H9 (cell line): ENCODE measurements around the gene PLD4. TPM values are rescaled to one million over a fixed set of nuclear protein-coding genes. Genes with fewer than 3 reads are reported as not detected.

Experiments
- DNase-seq: peaks from one replicate; pipeline ENCODE4 v3.0.0-alpha.2; 2017
- H2AFZ ChIP-seq: one replicate; pipeline ENCODE4 v1.6.1; 2013; ENCODE audit warnings: mild to moderate bottlenecking, low read length, control low read depth, moderate library complexity
- H2AK5ac ChIP-seq: 2 replicates; pipeline ENCODE4 v1.6.1; 2013; ENCODE audit warnings: low read length, control low read depth, mixed read lengths; ENCODE audit not compliant: insufficient read length
- H2BK120ac ChIP-seq: one replicate; pipeline ENCODE4 v1.6.1; 2013; ENCODE audit warnings: low read depth, mild to moderate bottlenecking, low read length, control low read depth, inconsistent platforms; ENCODE audit not compliant: poor library complexity, severe bottlenecking
- H2BK12ac ChIP-seq: 2 replicates; pipeline ENCODE4 v1.6.1; 2013; ENCODE audit warnings: low read length, control low read depth, mixed read lengths, low read depth; ENCODE audit not compliant: insufficient read length
- H2BK15ac ChIP-seq: 2 replicates; pipeline ENCODE4 v1.6.1; 2013; ENCODE audit warnings: low read depth, low read length, control low read depth
- H2BK20ac ChIP-seq: one replicate; pipeline ENCODE4 v1.6.1; 2013; ENCODE audit warnings: low read depth, mild to moderate bottlenecking, low read length, control low read depth, inconsistent platforms; ENCODE audit not compliant: poor library complexity, severe bottlenecking
- H2BK5ac ChIP-seq: 2 replicates; pipeline ENCODE4 v1.6.1; 2013; ENCODE audit warnings: low read length, control low read depth, mixed read lengths; ENCODE audit not compliant: insufficient read length
- H3K14ac ChIP-seq: 2 replicates; pipeline ENCODE4 v1.6.1; 2013; ENCODE audit warnings: low read length, control low read depth; ENCODE audit not compliant: insufficient read depth
- H3K18ac ChIP-seq: 2 replicates; pipeline ENCODE4 v1.6.1; 2013; ENCODE audit warnings: low read depth, mild to moderate bottlenecking, mixed read lengths, low read length, control low read depth; ENCODE audit not compliant: insufficient read length
- H3K23ac ChIP-seq: 2 replicates; pipeline ENCODE4 v1.6.1; 2013; ENCODE audit warnings: low read length, control low read depth, mixed read lengths, low read depth; ENCODE audit not compliant: insufficient read length
- H3K23me2 ChIP-seq: 2 replicates; pipeline ENCODE4 v1.6.1; 2013; ENCODE audit warnings: low read depth, mild to moderate bottlenecking, mixed read lengths, low read length, control low read depth; ENCODE audit not compliant: insufficient read length, poor library complexity, severe bottlenecking
- H3K27ac ChIP-seq: 2 replicates; pipeline ENCODE4 v1.5.1; 2013; ENCODE audit warnings: low read length, control low read depth, mixed read lengths, low read depth; ENCODE audit not compliant: insufficient read length
- H3K27me3 ChIP-seq: 2 replicates; pipeline ENCODE4 v1.6.1; 2013; ENCODE audit warnings: low read length, control low read depth, inconsistent platforms; ENCODE audit not compliant: insufficient read depth
- H3K4ac ChIP-seq: 2 replicates; pipeline ENCODE4 v1.6.1; 2013; ENCODE audit warnings: low read depth, mild to moderate bottlenecking, control low read depth, inconsistent platforms, low read length, moderate library complexity
- H3K4me1 ChIP-seq: 2 replicates; pipeline ENCODE4 v1.6.1; 2013; ENCODE audit warnings: low read length, control low read depth, inconsistent platforms; ENCODE audit not compliant: insufficient read depth
- H3K4me2 ChIP-seq: 2 replicates; pipeline ENCODE4 v1.6.1; 2013; ENCODE audit warnings: low read length, control low read depth, mixed read lengths; ENCODE audit not compliant: insufficient read length, insufficient read depth
- H3K56ac ChIP-seq: 2 replicates; pipeline ENCODE4 v1.6.1; 2013; ENCODE audit warnings: low read depth, mild to moderate bottlenecking, mixed read lengths, low read length, control low read depth; ENCODE audit not compliant: insufficient read length
- H3K79me1 ChIP-seq: 2 replicates; pipeline ENCODE4 v1.6.1; 2013; ENCODE audit warnings: low read depth, mild to moderate bottlenecking, moderate library complexity, low read length, control low read depth, inconsistent platforms; ENCODE audit not compliant: insufficient read depth, poor library complexity, severe bottlenecking
- H3K79me2 ChIP-seq: 2 replicates; pipeline ENCODE4 v1.6.1; 2013; ENCODE audit warnings: low read length, control low read depth, inconsistent platforms; ENCODE audit not compliant: insufficient read depth
- H3K9ac ChIP-seq: 2 replicates; pipeline ENCODE4 v1.6.1; 2013; ENCODE audit warnings: low read length, control low read depth, mixed read lengths; ENCODE audit not compliant: insufficient read length; ENCODE audit errors: extremely low read depth
- H3K9me3 ChIP-seq: one replicate; pipeline ENCODE4 v1.6.1; 2013; ENCODE audit warnings: low read depth, low read length, inconsistent platforms; ENCODE audit not compliant: control insufficient read depth
- H3T11ph ChIP-seq: one replicate; pipeline ENCODE4 v1.6.1; 2013; ENCODE audit warnings: mild to moderate bottlenecking, low read length, control low read depth, inconsistent platforms
- H4K20me1 ChIP-seq: one replicate; pipeline ENCODE4 v1.6.1; 2013; ENCODE audit not compliant: control insufficient read depth, insufficient read length, insufficient read depth
- H4K5ac ChIP-seq: 2 replicates; pipeline ENCODE4 v1.6.1; 2013; ENCODE audit warnings: low read depth, mild to moderate bottlenecking, mixed read lengths, low read length, control low read depth; ENCODE audit not compliant: insufficient read length
- H4K8ac ChIP-seq: replicated peaks from 2 replicates; pipeline ENCODE4 v1.6.1; 2013; ENCODE audit warnings: low read length, control low read depth, mixed read lengths, low read depth; ENCODE audit not compliant: insufficient read length
- H4K91ac ChIP-seq: 2 replicates; pipeline ENCODE4 v1.6.1; 2013; ENCODE audit warnings: low read depth, mild to moderate bottlenecking, moderate library complexity, mixed read lengths, low read length, control low read depth; ENCODE audit not compliant: insufficient read length
- H3K27ac Mint-ChIP-seq, 3 experiments: 2 replicates in 2 of 3; 3 replicates in 1 of 3; pipeline ENCODE4 v1.8.0; 2020 to 2021; ENCODE audit warnings: mixed read lengths in 3 of 3, mild to moderate bottlenecking in 1 of 3, moderate library complexity in 1 of 3
- H3K27me3 Mint-ChIP-seq: 2 replicates; pipeline ENCODE4 v1.8.0; 2021; ENCODE audit warnings: low read depth, mild to moderate bottlenecking, moderate library complexity, mixed read lengths
- H3K36me3 Mint-ChIP-seq, 3 experiments: 2 replicates in 2 of 3; 3 replicates in 1 of 3; pipeline ENCODE4 v1.8.0; 2020 to 2021; ENCODE audit warnings: low read depth in 3 of 3, mixed read lengths in 3 of 3; ENCODE audit not compliant: insufficient read depth in 1 of 3
- H3K4me1 Mint-ChIP-seq, 2 experiments: 2 replicates each; pipeline ENCODE4 v1.8.0; 2020; ENCODE audit warnings: mixed read lengths in 2 of 2
- H3K4me3 Mint-ChIP-seq, 2 experiments: 2 replicates in 1 of 2; 3 replicates in 1 of 2; pipeline ENCODE4 v1.8.0; 2020 to 2021; ENCODE audit warnings: mild to moderate bottlenecking in 2 of 2, mixed read lengths in 2 of 2, moderate library complexity in 1 of 2
- H3K9me3 Mint-ChIP-seq, 2 experiments: 2 replicates in 1 of 2; 3 replicates in 1 of 2; pipeline ENCODE4 v1.8.0; 2020; ENCODE audit warnings: mild to moderate bottlenecking in 2 of 2, mixed read lengths in 2 of 2, moderate library complexity in 1 of 2
- WGBS: extraction: QIAGEN DNeasy Blood & Tissue Kit; methylation state at CpG from one replicate; pipeline ENCODE4 v1.1.7; 2013; ENCODE audit warnings: missing lambda C conversion rate, low lambda C conversion rate, mixed read lengths; ENCODE audit not compliant: insufficient read length; ENCODE audit errors: extremely low coverage; 5-methylcytosine and 5-hydroxymethylcytosine counted together
- total RNA-seq: library from RNA; stranded (reverse); gene quantifications from 2 replicates; pipeline ENCODE4 v1.2.1, GENCODE V29; 2021
- TF ChIP-seq, protein P1 (sequence below): fragments of 200-600 bp; sonication (generic); conservative IDR thresholded peaks from 3 replicates; pipeline ENCODE4 v1.8.0; 2021; ENCODE audit warnings: antibody characterized with exemption, mild to moderate bottlenecking

PLD4 gene
- total RNA-seq, 1 experiment from 2014 or later, result not detected

DNA sequence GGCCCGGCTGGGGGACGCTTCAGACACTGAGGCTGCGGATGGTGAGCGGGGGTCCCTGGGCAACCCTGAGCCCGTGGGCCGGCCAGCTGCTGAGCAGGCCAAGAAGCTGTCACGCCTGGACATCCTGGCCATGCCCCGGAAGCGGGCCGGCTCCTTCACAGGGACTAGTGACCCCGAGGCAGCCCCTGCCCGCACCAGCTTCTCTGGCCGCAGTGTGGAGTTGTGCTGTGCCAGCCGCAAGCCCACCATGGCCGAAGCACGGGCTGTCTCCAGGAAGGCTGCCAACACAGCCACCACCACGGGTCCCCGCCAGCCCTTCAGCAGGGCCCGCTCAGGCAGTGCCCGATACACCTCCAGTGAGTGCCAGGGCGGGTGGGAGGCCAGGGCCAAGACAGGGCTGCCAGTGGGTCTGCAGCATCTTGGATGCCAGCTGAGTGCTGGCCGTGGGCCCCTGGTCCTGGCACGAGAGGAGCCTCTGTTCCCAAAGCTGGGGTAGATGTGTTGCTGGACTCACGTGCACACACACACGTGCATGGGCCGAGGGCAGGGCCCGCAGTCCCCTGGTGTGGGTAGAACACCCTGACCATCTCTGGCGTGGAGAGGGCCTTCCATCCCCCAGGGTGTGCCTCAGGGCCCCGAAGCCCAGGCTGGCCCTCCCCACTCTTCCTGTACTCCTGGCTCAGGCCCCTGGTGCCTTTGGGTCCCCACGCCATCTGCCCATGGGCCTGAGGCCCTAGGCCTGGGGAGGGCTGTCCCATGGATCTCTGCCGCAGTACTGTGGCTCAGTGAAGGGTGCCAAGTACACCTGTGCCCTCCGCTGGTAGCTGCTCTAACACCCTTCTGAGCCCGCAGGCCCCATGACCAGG lies 36.8 kb upstream of the PLD4 start:
- no peaks in the 10 kb centered on the region for H4K20me1 ChIP-seq
- no peaks in the 10 kb centered on the region for H3K4me1 ChIP-seq
- no peak overlapping the region for H4K91ac ChIP-seq
- H3K4me3 Mint-ChIP-seq, result no peak overlapping the region
- no peak overlapping the region for H3T11ph ChIP-seq
- no peaks in the 10 kb centered on the region for H3K27me3 ChIP-seq
- no peak overlapping the region for H3K4me2 ChIP-seq
- WGBS, result no CpG with 5 or more reads among the region's 33 CpGs
- TF ChIP-seq, protein P1, sequence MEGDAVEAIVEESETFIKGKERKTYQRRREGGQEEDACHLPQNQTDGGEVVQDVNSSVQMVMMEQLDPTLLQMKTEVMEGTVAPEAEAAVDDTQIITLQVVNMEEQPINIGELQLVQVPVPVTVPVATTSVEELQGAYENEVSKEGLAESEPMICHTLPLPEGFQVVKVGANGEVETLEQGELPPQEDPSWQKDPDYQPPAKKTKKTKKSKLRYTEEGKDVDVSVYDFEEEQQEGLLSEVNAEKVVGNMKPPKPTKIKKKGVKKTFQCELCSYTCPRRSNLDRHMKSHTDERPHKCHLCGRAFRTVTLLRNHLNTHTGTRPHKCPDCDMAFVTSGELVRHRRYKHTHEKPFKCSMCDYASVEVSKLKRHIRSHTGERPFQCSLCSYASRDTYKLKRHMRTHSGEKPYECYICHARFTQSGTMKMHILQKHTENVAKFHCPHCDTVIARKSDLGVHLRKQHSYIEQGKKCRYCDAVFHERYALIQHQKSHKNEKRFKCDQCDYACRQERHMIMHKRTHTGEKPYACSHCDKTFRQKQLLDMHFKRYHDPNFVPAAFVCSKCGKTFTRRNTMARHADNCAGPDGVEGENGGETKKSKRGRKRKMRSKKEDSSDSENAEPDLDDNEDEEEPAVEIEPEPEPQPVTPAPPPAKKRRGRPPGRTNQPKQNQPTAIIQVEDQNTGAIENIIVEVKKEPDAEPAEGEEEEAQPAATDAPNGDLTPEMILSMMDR, result no peak
- no peak overlapping the region for H2BK12ac ChIP-seq
- peaks cover 2 to 9% (median 6%) of the 10 kb centered on the region in 3 experiments; a peak in 3 of 7 replicates for H3K36me3 Mint-ChIP-seq
- no peak overlapping the region for H2BK20ac ChIP-seq
- no peak overlapping the region for H3K14ac ChIP-seq
- no peaks in the 10 kb centered on the region; the same call in none of the 2 replicates for H3K27me3 Mint-ChIP-seq
- H3K4me1 Mint-ChIP-seq, result peaks cover 2 to 4% of the 10 kb centered on the region in 2 experiments; a peak in 3 of 4 replicates
- no peak overlapping the region for H3K18ac ChIP-seq
- DNase-seq, result no peak
- H2BK120ac ChIP-seq, result no peak overlapping the region
- no peak overlapping the region for H3K23ac ChIP-seq
- no peak overlapping the region for H2BK5ac ChIP-seq
- H3K9me3 ChIP-seq, result no peaks in the 10 kb centered on the region
- peaks cover 0 to 5% of the 10 kb centered on the region in 2 experiments; a peak in 1 of 5 replicates for H3K9me3 Mint-ChIP-seq
- H4K8ac ChIP-seq, result no peak overlapping the region
- H3K27ac ChIP-seq, result no peak overlapping the region
- H3K79me1 ChIP-seq, result no peaks in the 10 kb centered on the region
- H3K4ac ChIP-seq, result no peak overlapping the region
- H2BK15ac ChIP-seq, result no peak overlapping the region
- H3K27ac Mint-ChIP-seq, result no peak overlapping the region
- no peaks in the 10 kb centered on the region for H3K79me2 ChIP-seq
- H4K5ac ChIP-seq, result no peak overlapping the region
- H3K56ac ChIP-seq, result no peak overlapping the region
- no peak overlapping the region for H3K9ac ChIP-seq
- H3K23me2 ChIP-seq, result no peaks in the 10 kb centered on the region
- H2AFZ ChIP-seq, result no peak overlapping the region
- no peak overlapping the region for H2AK5ac ChIP-seq
